ENCODE results near the gene SBF2. TPM values are rescaled to one million over a fixed set of nuclear protein-coding genes. Genes with fewer than 3 reads are reported as not detected.

The SBF2 gene
- total RNA-seq, 4 donors from 2014 or later, result 44.6 to 59.4 (median 53.4) TPM

GRCh38 chr11:9739123-9739900, 554.7 kb downstream of the SBF2 start:
- intact Hi-C loops (cut with DNase I), result no loop called here
- no peak for DNase-seq (ENCODE audit: extremely low spot score)
- H3K27me3 ChIP-seq, result no peaks in the 10 kb centered on the region
- TF ChIP-seq POLR2A (IDR thresholded peaks at IDR 0.05; ENCODE audit: low read depth) (no peak), CTCF (IDR thresholded peaks at IDR 0.05) (no peak), POLR2AphosphoS5 (IDR thresholded peaks at IDR 0.05) (no peak), EP300 (IDR thresholded peaks at IDR 0.05) (no peak)
- H3K4me3 ChIP-seq, result no peak overlapping the region
- peaks cover 36 to 87% (median 59%) of the 10 kb centered on the region in 4 donors for H3K36me3 ChIP-seq
- H3K9me3 ChIP-seq, result no peaks in the 10 kb centered on the region
- H3K4me1 ChIP-seq, result no peaks in the 10 kb centered on the region
- peak overlapping the region in 1 of 4 donors; percentile 29 for H3K27ac ChIP-seq (replicated peaks in 1 of 4)
- WGBS, result 74% methylated on average over 4 of the region's 4 CpGs

- H3K9me3 ChIP-seq, result no peaks in the 10 kb centered on the region
- no peak for DNase-seq (ENCODE audit: extremely low spot score)
- intact Hi-C loops (cut with DNase I), result no loop called here
- WGBS, result 95% methylated on average over 1 of the region's 1 CpG
- peaks cover 36 to 89% (median 65%) of the 10 kb centered on the region in 4 donors for H3K36me3 ChIP-seq
- TF ChIP-seq EP300 (IDR thresholded peaks at IDR 0.05) (no peak), CTCF (IDR thresholded peaks at IDR 0.05) (no peak), POLR2AphosphoS5 (IDR thresholded peaks at IDR 0.05) (no peak), POLR2A (IDR thresholded peaks at IDR 0.05; ENCODE audit: low read depth) (no peak)
- H3K4me3 ChIP-seq, result no peak overlapping the region
- no peaks in the 10 kb centered on the region for H3K4me1 ChIP-seq
- peak overlapping the region in 1 of 4 donors; percentile 29 for H3K27ac ChIP-seq (replicated peaks in 1 of 4)
- H3K27me3 ChIP-seq, result no peaks in the 10 kb centered on the region
These were observed 555.3 kb downstream of the SBF2 start for GRCh38 chr11:9738707-9739106.

- peak overlapping the region in 1 of 4 donors; percentile 29 for H3K27ac ChIP-seq (replicated peaks in 1 of 4)
- peak in 1 of 2 donors; percentile 37 for TF ChIP-seq POLR2AphosphoS5 (IDR thresholded peaks at IDR 0.05)
- no peak for TF ChIP-seq CTCF (IDR thresholded peaks at IDR 0.05)
- no peaks in the 10 kb centered on the region for H3K27me3 ChIP-seq
- no peak overlapping the region for H3K4me3 ChIP-seq
- no peak for DNase-seq (ENCODE audit: extremely low spot score)
- no peaks in the 10 kb centered on the region for H3K4me1 ChIP-seq
- intact Hi-C loops (cut with DNase I), result no loop called here
- peaks cover 41 to 93% (median 71%) of the 10 kb centered on the region in 4 donors for H3K36me3 ChIP-seq
- 49% methylated on average over 3 of the region's 3 CpGs for WGBS
- H3K9me3 ChIP-seq, result no peaks in the 10 kb centered on the region
These were observed 555.9 kb downstream of the SBF2 start for GRCh38 chr11:9738116-9738515.

GRCh38 chr11:9736365-9736764, 557.7 kb downstream of the SBF2 start:
- H3K27ac ChIP-seq (replicated peaks in 1 of 4), result no peak overlapping the region
- H3K36me3 ChIP-seq, result peaks cover 45 to 90% (median 70%) of the 10 kb centered on the region in 4 donors
- no peak for TF ChIP-seq CTCF (IDR thresholded peaks at IDR 0.05)
- no peak for TF ChIP-seq POLR2AphosphoS5 (IDR thresholded peaks at IDR 0.05)
- TF ChIP-seq POLR2A (IDR thresholded peaks at IDR 0.05; ENCODE audit: low read depth), result no peak
- no peak for TF ChIP-seq EP300 (IDR thresholded peaks at IDR 0.05)
- no peak overlapping the region for H3K4me3 ChIP-seq
- no peak for DNase-seq (ENCODE audit: extremely low spot score)
- H3K27me3 ChIP-seq, result no peaks in the 10 kb centered on the region
- intact Hi-C loops (cut with DNase I), result no loop called here
- no peaks in the 10 kb centered on the region for H3K4me1 ChIP-seq
- H3K9me3 ChIP-seq, result no peaks in the 10 kb centered on the region
- WGBS, result 100% methylated on average over 2 of the region's 2 CpGs
